IPS DF 4.7 (cell line): Measurements from ENCODE around the gene HBM.
"Not testable (repeated sequence)": the region's sequence is repeated elsewhere in the genome, so short reads cannot be mapped to it uniquely, and the experiment has no call there.

Experiments
- DNase-seq: peaks from one replicate; pipeline ENCODE4 v3.0.0-alpha.2; 2013; ENCODE audit warnings: low spot score; ENCODE audit errors: extremely low read depth

The HBM gene

DNA sequence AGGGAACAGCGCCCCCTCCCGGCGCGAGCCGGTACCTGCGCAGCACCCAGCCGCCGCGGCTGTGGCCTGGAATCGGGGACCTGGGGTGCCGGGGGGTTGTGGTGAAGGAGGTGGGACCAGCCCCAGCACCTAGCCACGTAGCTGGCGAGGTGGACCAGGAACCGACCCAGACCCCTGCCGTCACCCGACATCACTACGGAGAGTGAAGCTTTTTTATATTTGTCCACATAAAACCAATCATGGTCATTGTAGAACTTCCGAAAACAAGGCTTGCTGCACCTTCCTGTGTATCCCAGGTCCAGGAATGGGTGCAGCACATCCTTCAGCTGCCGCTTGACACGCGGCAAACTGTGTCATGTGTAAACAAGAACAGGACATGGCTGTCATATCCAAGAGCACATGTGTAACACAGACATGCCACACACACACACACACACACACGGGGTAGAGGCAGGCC is 15.8 kb downstream of the HBM start:
- DNase-seq: no peak

DNA sequence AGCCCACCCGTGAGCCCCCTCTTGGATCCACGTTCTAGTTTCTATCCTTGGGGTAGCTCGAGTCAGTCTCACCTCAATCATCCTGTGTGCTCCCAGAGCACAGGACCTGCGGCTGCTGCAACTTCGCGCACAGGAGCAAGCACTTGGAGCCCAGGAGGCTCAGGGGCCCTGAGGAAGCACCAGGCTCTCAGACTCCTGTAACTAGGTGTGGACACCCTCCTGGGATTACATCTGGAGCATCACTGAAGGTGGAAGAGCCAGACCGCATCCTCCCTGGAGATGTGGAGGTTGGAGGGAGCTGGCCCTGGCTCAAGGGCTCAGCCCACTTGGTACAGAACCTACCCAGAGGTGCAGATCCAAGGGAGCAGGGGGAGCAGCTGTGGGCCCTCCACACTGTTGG is 17.2 kb downstream of the HBM start:
- DNase-seq: no peak

DNA sequence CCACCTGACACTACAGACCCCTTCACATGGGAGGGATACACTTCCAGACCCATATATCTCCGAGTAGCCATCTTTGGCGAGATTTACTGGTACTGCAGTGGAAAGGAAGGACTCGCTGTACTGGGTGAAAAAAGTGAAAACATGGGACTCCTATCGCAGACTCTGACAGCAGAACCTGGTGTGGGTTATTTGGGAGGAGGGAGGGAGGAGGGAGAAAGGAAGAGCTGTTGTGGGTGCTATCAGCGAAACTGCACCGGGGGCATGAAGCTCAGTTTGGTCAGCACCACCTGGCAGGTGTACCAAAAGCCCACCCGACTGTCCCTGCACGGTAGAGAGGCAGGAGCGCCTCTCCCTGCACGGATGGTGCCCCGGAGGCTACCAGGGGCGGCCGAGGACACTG is 19.4 kb downstream of the HBM start:
- DNase-seq: no peak

DNA sequence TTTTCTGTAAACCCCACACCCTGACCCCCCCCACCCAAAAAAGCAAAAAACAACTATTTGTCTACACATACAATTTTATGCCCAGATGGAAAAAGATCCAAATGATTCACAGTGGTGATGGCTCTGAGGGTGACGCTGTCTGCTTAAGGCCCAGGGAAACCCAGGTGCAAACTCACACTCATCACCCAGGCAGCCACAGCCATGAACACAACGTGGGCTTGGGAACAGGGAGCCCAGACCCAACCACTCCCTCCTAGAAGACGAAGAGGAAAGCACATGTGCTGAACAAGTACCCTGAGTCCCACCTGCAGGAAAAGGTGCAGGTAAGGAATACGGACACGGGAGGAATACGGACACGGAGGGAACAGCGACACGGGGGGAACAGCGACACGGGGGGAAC is 19.9 kb downstream of the HBM start:
- no peak for DNase-seq

DNA sequence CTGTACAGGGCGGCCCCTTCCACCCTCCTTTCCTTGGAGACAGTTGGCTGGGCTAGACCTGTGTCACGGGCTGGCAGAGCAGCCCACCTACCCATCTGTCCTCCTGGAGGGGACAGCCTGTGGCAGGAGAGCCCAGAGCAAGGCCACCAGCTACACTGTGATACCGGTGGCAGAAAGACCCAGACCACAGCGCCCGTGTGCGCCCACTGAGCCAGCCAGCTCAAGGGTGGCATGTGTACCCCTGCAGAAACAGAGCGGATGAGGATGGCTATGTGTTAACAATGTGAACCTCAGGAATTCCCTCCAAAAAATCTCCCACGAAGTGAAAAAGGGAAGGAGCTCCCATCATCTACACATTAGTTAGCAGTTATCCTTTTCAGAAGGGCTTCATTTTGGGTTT is 21.6 kb downstream of the HBM start:
- DNase-seq: no peak

DNA sequence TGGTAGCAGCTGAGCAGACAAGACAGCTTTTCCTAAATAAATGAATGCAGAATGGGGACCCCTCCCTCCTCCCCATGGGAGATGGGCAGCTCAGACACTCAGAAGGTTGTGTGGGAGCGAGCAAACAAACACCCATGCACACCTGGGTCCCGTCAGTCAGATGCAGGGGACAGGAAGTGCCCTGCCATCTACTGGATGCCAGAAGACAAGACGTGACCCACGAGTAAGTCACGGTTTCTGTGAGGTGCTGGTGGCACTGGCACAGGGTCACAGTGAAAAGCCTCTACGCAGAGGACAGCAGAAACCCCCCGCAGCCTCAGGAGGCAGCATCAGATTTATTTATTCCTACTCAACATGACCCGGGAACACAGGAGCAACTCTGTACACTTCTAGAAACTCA is 22.9 kb downstream of the HBM start:
- DNase-seq: no peak

DNA sequence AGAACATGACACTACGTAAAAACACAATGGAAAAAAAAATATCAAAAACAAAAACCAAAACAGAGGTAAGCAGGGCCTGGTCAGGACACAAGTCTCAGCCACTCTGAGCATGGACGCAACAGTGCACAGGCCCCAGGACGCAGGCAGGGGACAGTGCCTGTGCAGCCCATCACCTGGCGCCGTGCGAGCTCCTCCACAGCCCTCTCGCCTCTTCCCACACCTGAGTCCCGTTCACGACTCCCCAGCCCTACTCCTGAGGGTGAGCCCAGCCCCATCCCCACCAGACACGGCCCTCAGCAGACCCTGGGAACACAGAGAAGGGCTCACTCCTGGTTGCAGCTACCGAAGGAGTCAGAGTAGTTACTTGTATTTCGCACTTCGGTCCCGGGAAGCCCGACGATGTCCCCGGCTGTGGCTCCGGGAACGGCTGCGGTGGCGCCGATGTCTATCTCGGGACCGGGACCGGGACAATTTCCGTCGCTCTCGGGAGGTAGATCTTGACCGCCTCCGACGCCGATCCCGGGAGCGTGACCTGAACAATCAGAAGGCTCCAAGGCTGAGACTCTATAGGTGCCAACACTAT is 23.9 kb downstream of the HBM start:
- no peak for DNase-seq

DNA sequence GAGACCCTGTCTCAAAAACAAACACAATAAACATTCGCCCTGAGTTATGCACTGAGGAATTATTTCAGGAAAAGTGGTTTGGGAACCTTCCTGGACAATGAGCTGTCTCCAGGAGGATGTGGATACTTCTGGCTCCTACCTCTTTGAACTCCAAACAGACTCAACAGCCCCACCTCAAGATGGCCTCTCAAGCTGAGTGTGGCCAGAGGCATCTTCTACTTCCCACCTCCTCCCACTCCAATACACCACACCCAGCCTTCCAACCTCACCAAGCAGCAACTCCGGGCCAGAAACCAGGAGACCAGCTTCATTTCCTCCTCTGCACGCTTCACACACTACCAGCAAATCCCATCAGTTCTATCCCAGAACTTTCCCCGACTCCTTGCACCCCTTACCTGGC is 26.1 kb downstream of the HBM start:
- no peak for DNase-seq

DNA sequence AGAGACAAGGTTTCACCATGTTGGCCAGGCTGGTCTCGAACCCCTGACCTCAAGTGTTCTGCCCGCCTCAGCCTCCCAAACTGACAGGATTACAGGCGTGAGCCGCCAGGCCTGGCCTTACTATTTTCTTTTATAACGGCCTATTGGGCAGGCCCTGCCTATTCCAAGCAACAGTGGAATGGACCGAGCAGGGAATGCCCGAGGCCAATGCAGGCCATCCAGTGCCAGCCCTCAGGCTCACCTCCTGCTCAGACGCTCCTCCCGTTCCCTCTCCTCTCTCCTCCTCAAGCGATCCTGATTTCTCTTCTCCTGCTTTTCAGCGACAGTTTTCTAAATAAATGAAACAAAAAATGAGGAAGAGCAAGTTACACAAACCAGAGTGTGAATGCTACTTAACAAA is 26.9 kb downstream of the HBM start:
- no peak for DNase-seq

DNA sequence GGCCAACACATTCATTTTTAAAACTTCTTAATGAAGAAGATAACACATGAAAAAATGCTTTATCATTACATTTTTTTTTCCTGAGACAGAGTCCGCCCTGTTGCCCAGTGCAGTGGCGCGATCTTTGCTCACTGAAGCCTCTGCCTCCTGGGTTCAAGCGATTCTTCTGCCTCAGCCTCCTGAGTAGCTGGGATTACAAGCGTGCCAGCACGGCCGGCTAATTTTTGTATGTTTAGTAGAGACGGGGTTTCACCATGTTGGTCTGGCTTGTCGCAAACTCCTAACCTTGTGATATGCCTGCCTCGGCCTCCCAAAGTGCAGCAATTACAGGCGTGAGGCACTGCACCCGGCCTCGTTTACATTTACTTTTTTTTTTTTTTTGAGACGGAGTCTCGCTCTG is 27.7 kb downstream of the HBM start:
- no peak for DNase-seq

DNA sequence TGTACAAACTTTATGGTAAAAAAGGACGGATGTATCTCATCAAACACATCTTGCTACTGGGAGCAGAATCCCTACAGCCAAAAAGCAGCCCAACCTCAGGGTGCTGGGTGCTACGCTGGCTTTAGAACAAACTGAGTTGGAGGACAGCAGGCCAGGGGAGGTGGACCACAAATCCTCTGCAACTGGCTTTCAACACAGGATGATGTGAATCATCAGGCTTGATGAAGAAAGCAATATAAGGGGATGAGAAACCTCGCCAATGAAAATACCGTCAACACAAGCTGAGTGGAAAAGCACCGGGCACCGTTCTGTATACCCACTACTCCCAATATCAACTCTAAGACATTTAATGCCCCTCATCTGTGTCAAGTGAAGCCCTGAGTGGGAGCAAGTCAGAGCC is 28.7 kb downstream of the HBM start:
- DNase-seq: no peak

DNA sequence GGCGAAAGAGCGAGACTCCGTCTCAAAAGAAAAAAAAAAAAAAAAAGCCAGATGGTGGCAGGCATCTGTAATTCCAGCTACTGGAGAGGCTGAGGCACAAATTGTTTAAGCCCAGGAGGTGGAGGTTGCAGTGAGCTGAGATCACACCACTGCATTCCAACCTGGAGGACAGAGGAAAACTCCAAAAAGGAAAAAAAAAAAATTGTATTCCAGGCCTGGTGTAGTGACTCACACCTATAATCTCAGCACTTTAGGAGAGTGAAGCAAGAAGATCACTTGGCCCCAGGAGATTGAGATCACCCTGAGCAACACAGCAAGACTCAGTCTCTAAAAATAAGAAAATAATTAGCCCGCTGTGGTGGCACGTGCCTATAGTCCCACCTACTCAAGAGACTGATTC is 34.6 kb downstream of the HBM start:
- DNase-seq: no peak

DNA sequence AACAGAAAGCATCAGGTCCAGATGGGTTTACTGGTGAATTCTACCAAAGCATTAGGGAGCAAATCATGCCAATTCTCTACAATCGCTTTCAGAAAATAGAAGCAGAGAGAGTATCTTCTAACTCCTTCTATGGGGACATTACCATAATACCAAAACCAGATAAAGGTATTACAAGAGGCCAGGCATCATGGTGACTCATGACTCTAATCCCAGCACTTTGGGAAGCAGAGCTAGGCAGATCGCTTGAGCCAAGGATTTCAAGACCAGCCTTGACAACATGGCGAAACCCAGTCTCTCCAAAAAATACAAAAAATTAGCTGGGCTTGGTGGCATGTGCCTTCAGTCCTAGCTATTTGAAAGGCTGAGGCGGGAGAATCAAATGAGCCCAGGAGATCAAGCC is 37.5 kb downstream of the HBM start:
- DNase-seq: no peak

DNA sequence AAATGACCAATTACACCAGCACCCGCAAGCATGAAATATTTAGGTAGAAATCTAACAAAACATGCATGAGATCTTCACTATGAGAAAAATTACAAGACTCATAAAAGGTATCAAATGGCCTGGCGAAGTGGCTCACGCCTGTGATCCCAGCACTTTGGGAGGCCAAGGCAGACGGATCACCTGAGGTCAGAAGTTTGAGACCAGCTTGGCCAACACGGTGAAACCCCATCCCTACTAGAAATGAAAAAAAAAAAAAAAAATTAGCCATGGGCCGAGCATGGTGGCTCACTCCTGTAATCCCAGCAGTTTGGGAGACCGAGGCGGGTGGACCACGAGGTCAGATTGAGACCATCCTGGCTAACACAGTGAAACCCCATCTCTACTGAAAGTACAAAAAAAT is 38.3 kb downstream of the HBM start:
- not testable (repeated sequence) for DNase-seq

DNA sequence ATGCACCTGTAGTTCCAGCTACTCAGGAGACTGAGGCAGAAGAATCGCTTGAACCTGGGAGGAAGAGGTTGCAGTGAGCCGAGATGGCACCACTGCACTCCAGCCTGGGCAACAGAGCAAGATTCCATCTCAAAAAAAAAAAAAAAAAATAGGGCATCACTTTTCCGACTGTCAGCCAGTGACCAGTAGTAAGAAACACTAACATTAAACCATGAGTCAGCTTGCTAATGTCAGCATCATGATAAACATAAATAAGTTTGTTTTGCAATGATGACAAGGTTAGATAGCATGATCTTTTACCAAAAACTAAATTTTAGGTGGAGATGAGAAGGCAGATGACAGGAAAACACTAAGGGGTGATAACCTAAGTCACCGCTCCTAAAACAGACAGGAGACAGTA is 43.6 kb downstream of the HBM start:
- DNase-seq: not testable (repeated sequence)

DNA sequence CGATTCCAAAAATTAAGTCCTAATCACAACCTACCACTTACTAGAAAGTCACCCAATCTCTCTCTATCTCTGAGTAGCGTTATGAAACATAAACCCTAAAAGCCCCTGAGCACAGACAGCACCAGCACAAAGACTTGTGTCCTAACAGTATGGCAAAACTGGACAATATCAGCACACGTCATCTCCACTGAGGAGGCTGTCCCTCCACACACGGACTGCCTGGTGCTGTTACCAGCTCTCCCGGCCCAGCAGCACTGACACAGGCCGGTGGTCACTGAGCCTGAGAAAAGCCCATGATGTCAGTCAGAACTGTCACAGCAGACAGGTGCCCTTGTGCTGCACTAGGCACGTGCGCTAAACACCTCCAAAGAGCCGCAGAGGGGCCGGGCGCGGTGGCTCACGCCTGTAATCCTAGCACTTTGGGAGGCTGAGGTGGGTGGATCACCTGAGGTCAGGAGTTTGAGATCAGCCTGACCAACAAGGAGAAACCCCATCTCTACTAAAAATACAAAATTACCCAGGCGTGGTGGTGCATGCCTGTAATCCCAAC is 45.9 kb downstream of the HBM start:
- DNase-seq: not testable (repeated sequence)

DNA sequence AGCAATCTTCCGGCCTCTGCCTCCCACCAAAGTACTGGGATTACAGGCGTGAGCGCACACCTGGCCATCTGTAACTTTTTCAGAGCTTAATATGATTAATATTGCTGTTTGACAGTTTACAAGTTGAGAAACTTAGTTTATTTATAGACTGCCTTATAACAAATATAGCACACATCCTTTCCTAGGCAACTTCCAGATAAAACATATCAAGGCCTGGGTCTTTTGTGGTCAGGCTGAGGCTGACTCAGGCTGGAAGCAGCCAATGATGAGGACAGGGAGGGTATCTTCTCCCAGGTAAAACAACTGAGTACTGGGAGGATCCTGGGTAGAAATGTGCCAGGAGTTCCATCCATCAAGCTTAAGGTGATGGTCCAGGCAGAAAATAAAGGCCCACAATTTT is 47.2 kb downstream of the HBM start:
- DNase-seq: no peak
